ENCODE results near the gene LRRC27.

- TF ChIP-seq, protein P1, sequence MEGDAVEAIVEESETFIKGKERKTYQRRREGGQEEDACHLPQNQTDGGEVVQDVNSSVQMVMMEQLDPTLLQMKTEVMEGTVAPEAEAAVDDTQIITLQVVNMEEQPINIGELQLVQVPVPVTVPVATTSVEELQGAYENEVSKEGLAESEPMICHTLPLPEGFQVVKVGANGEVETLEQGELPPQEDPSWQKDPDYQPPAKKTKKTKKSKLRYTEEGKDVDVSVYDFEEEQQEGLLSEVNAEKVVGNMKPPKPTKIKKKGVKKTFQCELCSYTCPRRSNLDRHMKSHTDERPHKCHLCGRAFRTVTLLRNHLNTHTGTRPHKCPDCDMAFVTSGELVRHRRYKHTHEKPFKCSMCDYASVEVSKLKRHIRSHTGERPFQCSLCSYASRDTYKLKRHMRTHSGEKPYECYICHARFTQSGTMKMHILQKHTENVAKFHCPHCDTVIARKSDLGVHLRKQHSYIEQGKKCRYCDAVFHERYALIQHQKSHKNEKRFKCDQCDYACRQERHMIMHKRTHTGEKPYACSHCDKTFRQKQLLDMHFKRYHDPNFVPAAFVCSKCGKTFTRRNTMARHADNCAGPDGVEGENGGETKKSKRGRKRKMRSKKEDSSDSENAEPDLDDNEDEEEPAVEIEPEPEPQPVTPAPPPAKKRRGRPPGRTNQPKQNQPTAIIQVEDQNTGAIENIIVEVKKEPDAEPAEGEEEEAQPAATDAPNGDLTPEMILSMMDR (IDR thresholded peaks at IDR 0.05), result no peak
- TF ChIP-seq POLR2A (IDR thresholded peaks at IDR 0.05) (no peak), POLR2AphosphoS5 (IDR thresholded peaks at IDR 0.05) (no peak)
Observed at GRCh38 chr10:132346806-132347205, 14.8 kb downstream of the LRRC27 start.
